DOHH2 (cell line): ENCODE measurements around the gene LRRC55.

Experiments used
- H3F3A ChIP-seq: fragments of 200-600 bp; sonication (generic), shearing (Covaris generic); 2 replicates; pipeline ENCODE4 v1.6.0; 2016; ENCODE audit warnings: antibody characterized with exemption, mild to moderate bottlenecking; ENCODE audit not compliant: control insufficient read depth, insufficient read depth
- H3K27ac ChIP-seq: fragments of 200-600 bp; sonication (generic); 2 replicates; pipeline ENCODE4 v1.5.1; 2014; ENCODE audit warnings: low read depth, mild to moderate bottlenecking, low read length, moderate library complexity
- H3K27me3 ChIP-seq: fragments of 200-600 bp; sonication (generic); 2 replicates; pipeline ENCODE4 v1.6.1; 2014; ENCODE audit warnings: mild to moderate bottlenecking, low read length, mixed read lengths; ENCODE audit not compliant: control insufficient read depth
- H3K36me3 ChIP-seq: fragments of 200-600 bp; sonication (generic); 2 replicates; pipeline ENCODE4 v1.6.1; 2014; ENCODE audit warnings: mild to moderate bottlenecking, low read length, moderate library complexity, mixed read lengths; ENCODE audit not compliant: control insufficient read depth
- H3K4me1 ChIP-seq: fragments of 200-600 bp; sonication (generic); 2 replicates; pipeline ENCODE4 v1.6.1; 2014; ENCODE audit warnings: mild to moderate bottlenecking, low read length, mixed read lengths; ENCODE audit not compliant: control insufficient read depth
- H3K4me2 ChIP-seq: fragments of 200-600 bp; sonication (generic); 2 replicates; pipeline ENCODE4 v1.6.0; 2014; ENCODE audit warnings: mild to moderate bottlenecking, low read length, moderate library complexity
- H3K4me3 ChIP-seq: fragments of 200-600 bp; sonication (generic); 2 replicates; pipeline ENCODE4 v1.5.1; 2014; ENCODE audit warnings: mild to moderate bottlenecking, low read length, mixed read lengths
- H3K79me2 ChIP-seq: fragments of 200-600 bp; sonication (generic); 2 replicates; pipeline ENCODE4 v1.6.1; 2014; ENCODE audit warnings: mild to moderate bottlenecking, low read length, mixed read lengths; ENCODE audit not compliant: control insufficient read depth
- H3K9me2 ChIP-seq: fragments of 200-600 bp; sonication (generic); replicated peaks from 2 replicates; pipeline ENCODE4 v1.6.1; 2014; ENCODE audit warnings: mild to moderate bottlenecking, low read length, mixed read lengths; ENCODE audit not compliant: control insufficient read depth
- H3K9me3 ChIP-seq: fragments of 200-600 bp; sonication (generic); 2 replicates; pipeline ENCODE4 v1.6.1; 2014; ENCODE audit warnings: antibody characterized with exemption, low read length, mixed read lengths; ENCODE audit not compliant: control insufficient read depth, insufficient read depth
- H4K20me1 ChIP-seq: fragments of 200-600 bp; sonication (generic); 2 replicates; pipeline ENCODE4 v1.6.0; 2014; ENCODE audit warnings: low read depth, mild to moderate bottlenecking, antibody characterized with exemption, low read length, moderate library complexity; ENCODE audit not compliant: control insufficient read depth, insufficient read depth
- CTCF ChIP-seq: fragments of 200-600 bp; sonication (generic); IDR thresholded peaks from one replicate; pipeline ENCODE4 v1.5.1; 2014; ENCODE audit warnings: antibody characterized with exemption, mild to moderate bottlenecking, low read depth, low read length; ENCODE audit not compliant: poor library complexity, severe bottlenecking
- EZH2phosphoT487 ChIP-seq: fragments of 200-600 bp; sonication (generic); IDR thresholded peaks from 2 replicates; pipeline ENCODE4 v1.6.1; 2017; ENCODE audit warnings: borderline replicate concordance, mild to moderate bottlenecking, antibody characterized with exemption, low read length, moderate library complexity, mixed read lengths

Gene LRRC55

GRCh38 chr11:57197762-57198161 lies 16.0 kb downstream of the LRRC55 start:
- no peaks in the 10 kb centered on the region for H3K27me3 ChIP-seq
- no peaks in the 10 kb centered on the region for H3K36me3 ChIP-seq
- TF ChIP-seq EZH2phosphoT487 (no peak), CTCF (no peak)

GRCh38 chr11:57199330-57199729 lies 17.6 kb downstream of the LRRC55 start:
- Histone ChIP-seq H3K27ac (no peak overlapping the region), H3K4me2 (no peak overlapping the region), H3K4me3 (no peak overlapping the region), H3K36me3 (no peaks in the 10 kb centered on the region), H3K27me3 (no peaks in the 10 kb centered on the region), H3K4me1 (no peaks in the 10 kb centered on the region), H3K79me2 (no peaks in the 10 kb centered on the region), H3K9me2 (no peaks in the 10 kb centered on the region), H3F3A (no peaks in the 10 kb centered on the region), H3K9me3 (no peaks in the 10 kb centered on the region), H4K20me1 (no peaks in the 10 kb centered on the region)
- TF ChIP-seq EZH2phosphoT487 (no peak), CTCF (no peak)

More at GRCh38 chr11:57197762-57198161, 16.0 kb downstream of the LRRC55 start:
- Histone ChIP-seq H3K9me3 (no peaks in the 10 kb centered on the region), H3K9me2 (no peaks in the 10 kb centered on the region), H3K4me1 (no peaks in the 10 kb centered on the region), H3K27ac (no peak overlapping the region), H3K79me2 (no peaks in the 10 kb centered on the region), H3F3A (no peaks in the 10 kb centered on the region), H3K4me3 (no peak overlapping the region), H4K20me1 (no peaks in the 10 kb centered on the region), H3K4me2 (no peak overlapping the region)

- Histone ChIP-seq H3K4me3 (no peak overlapping the region), H3K4me2 (no peak overlapping the region), H3K9me2 (no peaks in the 10 kb centered on the region), H3F3A (no peaks in the 10 kb centered on the region), H3K36me3 (no peaks in the 10 kb centered on the region), H3K27me3 (no peaks in the 10 kb centered on the region), H3K79me2 (no peaks in the 10 kb centered on the region), H4K20me1 (no peaks in the 10 kb centered on the region), H3K9me3 (no peaks in the 10 kb centered on the region), H3K27ac (no peak overlapping the region), H3K4me1 (no peaks in the 10 kb centered on the region)
- TF ChIP-seq EZH2phosphoT487: no peak
Measured at GRCh38 chr11:57200917-57201316, 19.2 kb downstream of the LRRC55 start.

GRCh38 chr11:57202281-57202680 lies 20.5 kb downstream of the LRRC55 start:
- H3K4me1 ChIP-seq: no peaks in the 10 kb centered on the region
- no peak overlapping the region for H3K27ac ChIP-seq
- no peaks in the 10 kb centered on the region for H4K20me1 ChIP-seq
- TF ChIP-seq EZH2phosphoT487 (no peak), CTCF (no peak)
- no peaks in the 10 kb centered on the region for H3K9me2 ChIP-seq
- 0 out of 2 replicates have a peak, but pooled peaks cover 2% of the 10 kb centered on the region for H3K27me3 ChIP-seq
- H3F3A ChIP-seq: no peaks in the 10 kb centered on the region
- H3K79me2 ChIP-seq: no peaks in the 10 kb centered on the region
- no peaks in the 10 kb centered on the region for H3K9me3 ChIP-seq
- no peak overlapping the region for H3K4me2 ChIP-seq
- H3K36me3 ChIP-seq: no peaks in the 10 kb centered on the region
- H3K4me3 ChIP-seq: no peak overlapping the region
